Measurements from ENCODE around the gene DGKI.

DGKI gene

GRCh38 chr7:137846827-137847567, at the start of gene DGKI:
TSS of gene DGKI (minus strand) at chr7:137846974.
- DNase-seq = no peak

DNA sequence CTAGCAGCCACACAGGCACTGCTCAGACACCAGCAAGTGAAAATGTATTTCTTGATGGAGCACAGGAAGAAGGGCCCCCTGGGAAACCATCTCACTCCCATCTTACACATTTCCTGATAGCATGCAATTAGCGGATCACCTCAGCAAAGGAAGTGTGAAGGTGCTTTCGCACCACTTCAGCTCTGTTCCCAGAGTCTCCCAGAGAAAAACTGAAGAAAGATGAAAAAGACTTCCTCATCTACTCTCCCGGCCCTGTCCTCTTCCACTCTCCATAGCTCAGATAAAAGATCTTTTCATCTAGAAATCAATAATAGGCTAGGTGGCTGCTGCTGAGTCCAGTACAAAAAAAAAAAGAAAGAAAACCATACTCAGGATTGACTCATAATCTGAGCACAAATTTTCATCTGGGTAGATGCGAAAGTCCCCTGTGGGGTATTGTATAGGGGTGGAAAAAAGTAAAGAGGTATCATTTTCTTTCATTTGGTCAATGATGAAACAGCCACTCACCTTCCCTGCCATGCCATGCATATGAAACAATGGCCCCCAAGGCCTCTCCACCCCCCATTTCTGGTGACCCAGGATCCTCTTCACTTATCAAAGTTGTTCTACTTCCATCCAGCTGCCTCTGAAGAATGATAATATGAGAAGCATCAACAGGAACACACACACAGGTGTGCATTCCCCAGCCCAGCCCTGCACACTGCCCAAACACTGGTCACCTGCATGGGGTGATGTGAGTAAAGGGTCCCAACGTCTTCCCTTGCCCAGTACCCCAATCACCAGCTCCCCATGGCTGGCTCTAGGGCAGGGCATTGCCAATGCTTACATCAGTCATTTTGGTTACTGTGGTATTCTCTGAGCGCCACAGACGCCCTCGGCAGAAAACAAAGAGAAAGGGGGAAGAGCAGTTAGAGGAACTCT, 48.8 kb upstream of the DGKI start:
- DNase-seq = no peak

GRCh38 chr7:137893143-137893742, 46.5 kb upstream of the DGKI start:
- DNase-seq = no peak

DNA sequence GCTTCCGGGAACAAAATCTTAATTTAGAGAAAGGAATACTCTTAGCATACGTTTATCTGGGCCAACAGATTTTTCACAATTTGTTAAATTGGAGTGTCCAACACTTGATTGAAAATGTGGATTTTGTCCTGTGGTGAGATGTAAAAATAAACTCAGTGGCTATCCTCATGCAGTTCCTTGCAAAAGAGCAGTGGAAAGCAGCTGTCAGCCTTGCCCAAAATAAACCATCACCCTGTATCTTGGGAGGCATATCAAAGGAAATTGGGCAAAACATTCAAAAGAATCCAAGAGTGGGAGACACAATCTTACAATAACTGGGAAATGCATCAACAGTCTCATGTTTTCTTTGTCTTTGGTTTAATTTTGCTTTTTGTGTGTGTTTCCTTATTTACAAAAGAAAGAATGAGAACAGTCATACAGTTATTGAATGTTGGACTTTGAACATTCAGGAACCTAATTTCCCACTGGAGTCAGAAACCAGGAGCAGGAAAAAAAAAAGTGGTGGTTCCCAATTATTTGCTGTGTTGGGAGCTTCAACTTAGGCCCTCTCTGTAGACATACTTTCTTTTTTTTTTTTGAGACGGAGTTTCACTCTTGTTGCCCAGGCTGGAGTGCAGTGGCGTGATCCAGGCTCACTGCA, 44.4 kb upstream of the DGKI start:
- DNase-seq = no peak

GRCh38 chr7:137890449-137890921, 43.7 kb upstream of the DGKI start:
- no peak for DNase-seq

DNA sequence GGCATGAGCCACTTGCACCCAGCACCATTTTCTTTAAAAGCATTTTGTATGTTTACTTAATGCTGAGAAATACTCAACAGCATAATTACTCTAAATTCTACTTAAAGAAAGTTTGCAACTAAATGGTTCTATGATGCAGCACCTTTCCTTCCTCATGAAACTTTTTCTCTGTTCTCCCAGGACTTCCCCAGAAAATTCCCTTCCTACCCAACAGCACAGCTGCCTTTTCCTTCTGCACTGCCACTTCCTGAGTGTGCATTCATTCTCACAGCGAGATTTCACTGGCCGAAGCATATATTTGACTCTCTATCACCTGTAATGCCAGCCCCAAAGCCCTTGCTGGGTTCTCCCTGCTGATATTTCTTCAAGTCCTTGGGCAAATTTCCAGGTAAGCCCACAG, 41.5 kb upstream of the DGKI start:
- no peak for DNase-seq

DNA sequence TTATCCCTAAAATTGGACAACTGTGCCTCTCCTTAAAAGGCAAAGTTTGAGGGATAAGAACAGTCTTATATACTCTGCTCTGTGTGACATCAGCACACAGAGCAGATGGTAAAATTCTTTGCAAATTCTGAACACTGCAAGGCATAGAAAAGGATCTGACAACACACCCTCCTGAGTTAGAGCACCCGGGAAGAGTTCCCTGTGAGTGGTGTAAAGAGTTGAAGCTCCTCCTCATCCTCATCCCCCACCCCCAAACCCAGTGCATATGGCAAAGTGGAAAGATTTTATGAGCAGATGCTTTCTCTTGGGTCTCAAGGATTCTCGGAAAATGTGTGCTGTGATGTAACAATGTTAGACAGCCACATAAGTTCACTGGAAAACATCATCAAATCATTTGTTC, 40.0 kb upstream of the DGKI start:
- DNase-seq = no peak

DNA sequence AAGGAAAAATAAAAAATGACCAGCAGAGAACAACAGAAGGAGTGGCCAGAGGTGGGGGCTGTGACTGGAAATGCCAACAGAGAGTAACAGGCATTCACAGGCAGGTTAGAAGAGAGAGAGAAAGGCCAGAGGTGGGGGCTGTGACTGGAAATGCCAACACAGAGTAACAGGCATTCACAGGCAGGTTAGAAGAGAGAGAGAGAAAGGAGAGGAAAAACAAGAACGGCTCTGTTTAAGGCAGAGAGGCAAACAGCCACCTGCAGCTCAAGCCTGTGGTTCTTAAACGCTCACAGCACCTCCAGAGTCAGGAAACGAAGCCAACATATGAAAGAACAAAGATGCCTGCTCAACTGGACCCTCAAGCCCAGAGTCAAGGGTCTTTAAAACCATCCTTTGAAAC, 39.5 kb upstream of the DGKI start:
- no peak for DNase-seq

GRCh38 chr7:137885678-137886077, 38.9 kb upstream of the DGKI start:
- no peak for DNase-seq

DNA sequence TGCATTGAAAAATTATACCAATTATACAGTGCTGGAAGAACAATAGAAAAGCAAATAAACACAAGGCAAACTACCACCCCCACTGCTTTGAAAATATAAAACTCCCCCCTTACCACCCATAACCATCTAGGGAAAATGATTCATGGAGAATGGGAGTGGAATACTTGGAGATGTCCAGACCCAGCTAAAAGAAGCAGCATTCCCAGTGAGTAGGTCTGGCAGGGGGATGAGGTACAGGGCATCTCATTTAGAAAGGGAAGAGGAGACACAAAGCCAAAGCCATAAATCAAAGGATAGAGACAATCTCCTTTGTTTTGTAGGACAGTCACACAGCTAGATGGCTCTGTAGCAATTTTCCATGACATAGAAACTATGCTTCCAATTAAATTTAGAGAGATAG, 36.0 kb upstream of the DGKI start:
- DNase-seq = no peak

DNA sequence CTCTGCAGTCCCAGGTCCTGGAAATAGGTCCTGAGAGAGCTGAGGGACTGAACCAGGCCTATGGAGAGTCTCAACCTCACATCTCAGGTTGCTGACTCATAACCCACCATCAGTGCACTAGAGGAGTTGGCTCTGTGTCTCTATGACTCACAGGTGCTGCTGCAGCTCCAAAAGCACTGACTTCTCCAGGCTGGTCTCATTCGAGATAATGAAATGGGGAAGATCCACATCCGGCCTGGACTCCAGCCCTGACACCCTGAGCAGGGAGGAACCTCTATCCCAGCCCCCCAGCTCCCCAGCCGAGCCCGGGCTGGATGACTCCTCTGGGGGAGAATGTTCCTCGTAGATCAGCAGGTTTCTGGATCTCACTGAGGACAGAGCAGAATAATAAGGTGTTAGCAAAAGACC, 35.5 kb upstream of the DGKI start:
- DNase-seq = no peak

DNA sequence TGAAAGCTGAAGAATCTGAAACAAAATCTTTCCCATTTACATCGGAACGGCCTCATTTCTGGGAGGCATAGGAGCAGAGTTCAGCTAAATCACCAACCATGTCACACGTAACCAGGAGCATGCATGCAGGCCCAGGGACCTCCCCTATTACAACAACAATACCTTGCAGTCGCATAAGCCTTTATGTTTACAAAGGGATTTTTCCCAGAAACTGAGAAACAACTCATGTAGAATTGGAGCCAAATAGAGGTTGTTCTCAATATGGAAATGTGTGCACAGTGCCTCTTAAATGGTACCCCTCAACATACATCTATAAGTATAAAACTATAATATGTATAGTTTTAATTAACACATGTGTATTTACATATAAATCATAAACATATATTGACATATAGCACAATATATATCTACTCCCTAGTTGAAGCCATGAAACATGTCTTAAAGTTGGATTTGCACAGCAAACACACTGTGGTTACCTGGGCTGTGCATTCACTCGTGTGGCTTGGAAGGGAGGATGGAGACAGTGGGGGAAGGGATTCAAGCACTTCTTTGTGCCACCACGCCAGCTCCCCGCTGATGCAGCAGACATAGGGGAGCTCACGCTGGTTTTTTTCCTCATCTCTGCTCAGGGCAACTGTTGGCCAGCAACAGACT, 35.0 kb upstream of the DGKI start:
- DNase-seq = no peak

DNA sequence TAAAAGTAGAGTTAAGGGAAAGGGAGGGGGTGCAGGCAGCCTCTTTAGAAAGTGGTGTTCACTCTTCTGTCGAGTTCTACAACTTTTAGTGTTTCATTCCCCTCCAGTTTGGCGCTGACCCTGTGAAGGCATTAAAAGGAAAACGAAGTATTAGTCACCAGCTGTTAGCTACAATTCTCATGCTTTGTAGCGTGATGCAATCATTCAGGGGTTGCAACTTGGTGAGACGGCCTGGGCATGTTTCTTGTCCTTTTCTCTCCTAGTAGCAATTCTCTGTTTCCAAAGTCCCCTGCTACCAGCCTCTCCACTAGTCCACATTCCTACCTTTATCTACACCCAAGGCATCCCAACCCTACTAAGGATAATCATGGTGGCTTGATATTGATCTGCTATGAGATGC, 33.7 kb upstream of the DGKI start:
- DNase-seq = no peak

GRCh38 chr7:137879357-137880158, 32.8 kb upstream of the DGKI start:
- no peak for DNase-seq

- DNase-seq = no peak
These were observed 31.7 kb upstream of the DGKI start for GRCh38 chr7:137878333-137878961.

DNA sequence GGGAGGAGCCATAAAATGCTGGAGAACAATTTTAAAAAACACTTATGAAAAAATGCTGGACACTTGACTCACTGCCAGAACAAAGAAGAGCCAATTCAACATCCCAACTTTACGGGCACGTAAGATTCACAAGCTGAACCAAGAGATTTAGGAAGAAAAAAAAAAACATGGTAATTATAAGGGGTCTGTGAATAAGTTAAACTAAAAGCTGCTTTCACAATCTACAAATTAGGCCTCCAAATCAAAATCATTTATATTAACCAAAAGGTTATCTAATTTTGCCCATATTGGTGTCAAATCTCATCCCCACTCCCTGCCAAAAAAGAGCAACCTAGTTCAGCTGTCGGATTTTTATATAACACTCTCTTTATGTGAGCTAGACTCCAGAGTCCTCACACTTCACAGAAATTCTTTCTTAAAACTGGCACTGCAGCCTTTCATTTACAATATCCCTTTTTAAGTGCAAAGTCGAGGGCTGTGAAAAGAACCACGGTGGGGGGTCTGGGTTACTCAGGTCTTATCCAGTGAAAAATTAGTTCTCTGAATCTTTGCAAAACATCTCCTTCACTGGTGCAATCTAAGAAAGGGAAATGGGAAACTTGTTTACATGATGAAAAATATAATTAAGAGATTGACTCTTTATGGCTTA, 30.4 kb upstream of the DGKI start:
- DNase-seq = no peak

DNA sequence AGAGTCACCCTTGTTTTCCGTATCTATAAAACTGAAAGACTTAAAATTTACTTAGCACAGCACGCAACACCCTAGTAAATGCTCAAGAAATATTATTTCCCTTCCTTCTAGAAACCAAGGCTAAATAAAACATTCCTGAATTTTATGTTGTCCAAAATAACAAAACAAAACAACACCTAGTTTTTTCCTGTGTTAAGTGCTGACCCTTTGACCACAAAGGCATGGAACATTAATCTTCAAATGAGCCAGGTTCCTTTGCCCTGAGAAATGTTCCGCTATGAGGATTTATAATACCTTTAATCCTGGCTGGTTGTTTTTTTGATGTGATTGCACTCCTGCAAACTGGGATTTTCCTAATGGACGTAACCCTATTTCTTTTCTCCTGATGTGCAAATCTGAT, 29.0 kb upstream of the DGKI start:
- no peak for DNase-seq

DNA sequence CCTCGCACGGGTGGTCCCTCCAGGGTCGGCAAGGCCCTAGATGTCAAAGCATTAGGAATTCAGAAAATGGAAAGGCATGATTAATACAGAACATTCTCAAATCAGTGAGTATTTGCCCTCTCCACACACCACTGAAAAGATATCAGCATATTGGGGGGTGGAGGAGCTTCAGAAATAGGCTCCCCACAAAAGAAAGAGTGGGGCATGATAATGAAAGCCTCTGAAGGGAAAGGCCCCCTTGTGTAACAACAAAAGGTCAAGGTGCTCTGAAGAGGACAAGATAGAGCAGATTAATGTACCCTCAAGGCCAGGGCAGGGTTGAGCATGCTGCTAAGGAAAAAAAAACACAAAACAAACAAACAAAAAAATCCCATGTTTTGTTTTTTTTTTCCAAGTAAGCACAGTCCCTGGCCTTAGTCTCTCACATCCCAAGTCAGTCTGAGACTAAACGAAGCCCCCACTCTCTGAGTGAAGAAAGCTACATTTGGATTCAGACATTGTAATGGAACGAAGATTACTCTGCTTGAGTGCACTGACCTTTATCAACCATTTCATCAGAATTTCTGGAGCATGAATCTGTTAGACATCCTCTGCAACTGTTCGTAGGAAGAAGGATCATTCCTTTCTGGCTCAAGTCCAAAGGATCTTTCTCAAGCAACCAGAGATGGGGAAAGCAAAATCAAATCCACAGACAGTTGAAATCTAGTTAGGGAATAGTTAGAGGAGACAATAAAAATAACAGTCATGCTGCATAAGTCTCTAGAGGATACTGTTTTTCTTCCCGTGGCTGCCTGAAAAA, 27.4 kb upstream of the DGKI start:
- no peak for DNase-seq

DNA sequence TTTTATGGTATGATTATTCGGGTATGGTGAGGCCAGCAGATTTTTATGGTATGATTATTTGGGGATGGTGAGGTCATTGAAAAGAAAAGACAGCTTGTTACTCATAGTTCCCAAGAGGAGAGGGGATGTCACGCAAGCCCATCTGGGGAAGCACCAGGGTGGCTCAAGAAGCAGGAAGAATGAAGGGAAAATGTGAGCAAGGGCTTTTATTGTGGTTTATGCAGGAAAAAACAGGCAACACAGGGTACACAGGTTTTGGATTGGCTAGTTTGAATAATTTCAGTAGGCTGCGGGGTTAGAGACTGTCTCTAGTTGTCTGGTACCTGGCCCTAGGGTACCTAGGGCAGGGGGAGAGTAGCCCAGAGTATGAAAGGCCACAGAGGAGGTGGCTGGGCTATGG, 26.8 kb upstream of the DGKI start:
- DNase-seq = no peak
